Measurements from ENCODE around the gene RTTN. TPM values are rescaled to one million over a fixed set of nuclear protein-coding genes. Genes with fewer than 3 reads are reported as not detected.

RTTN gene
- total and polyA plus RNA-seq, 10 of the 15 experiments (the other 5 are each of a cell fraction or from before 2014, with no cell fraction given) = 9.4 to 36.6 (median 15.7) TPM

- TF ChIP-seq ASH2L (IDR thresholded peaks at IDR 0.05; ENCODE audit: borderline replicate concordance, low read depth) (no peak), IKZF1 (conservative IDR thresholded peaks at IDR 0.05) (peak; percentile 97), RB1 (IDR thresholded peaks at IDR 0.05; ENCODE audit: borderline replicate concordance) (no peak), MTA3 (IDR thresholded peaks at IDR 0.05; ENCODE audit: borderline replicate concordance, low read length) (peak; percentile 99), HDAC2 (IDR thresholded peaks at IDR 0.05) (no peak), ZNF24 (IDR thresholded peaks at IDR 0.05) (0 out of 2 replicates have a peak, but pooled peaks have one; percentile 33), BACH1 (IDR thresholded peaks at IDR 0.05; ENCODE audit: borderline replicate concordance) (peak; percentile 98), STAT3 (IDR thresholded peaks at IDR 0.05; ENCODE audit: low read depth, low read length) (peak; percentile 94; the same call in 1 of the 2 replicates), RELB (IDR thresholded peaks at IDR 0.05; ENCODE audit: low read depth) (peak; percentile 96), E4F1 (IDR thresholded peaks at IDR 0.05; ENCODE audit: borderline replicate concordance, partially characterized antibody) (no peak), POLR2AphosphoS2 (IDR thresholded peaks at IDR 0.05; ENCODE audit: low read depth, low read length) (no peak), MEF2A (IDR thresholded peaks at IDR 0.05; ENCODE audit: insufficient read depth, low read depth, low read length) (peak; percentile 99), POU2F2 (IDR thresholded peaks at IDR 0.05; ENCODE audit: borderline replicate concordance, low read depth, low read length) (peak; percentile 94; the same call in 2 of the 3 replicates), RFX5 (IDR thresholded peaks at IDR 0.05; ENCODE audit: low read depth, low read length) (no peak), POLR2AphosphoS5 (IDR thresholded peaks at IDR 0.05; ENCODE audit: low read length) (no peak), TCF12 (IDR thresholded peaks at IDR 0.05; ENCODE audit: low read depth, low read length) (peak; percentile 87), YBX1 (IDR thresholded peaks at IDR 0.05) (no peak), JUND (IDR thresholded peaks at IDR 0.05; ENCODE audit: low read depth, low read length) (peak; percentile 90), WRNIP1 (IDR thresholded peaks at IDR 0.05; ENCODE audit: borderline replicate concordance, low read depth, low read length) (no peak), ZBED1 (IDR thresholded peaks at IDR 0.05; ENCODE audit: borderline replicate concordance) (peak; percentile 98), CHD4 (IDR thresholded peaks at IDR 0.05) (no peak), FOXK2 (IDR thresholded peaks at IDR 0.05) (no peak), FOXM1 (IDR thresholded peaks at IDR 0.05; ENCODE audit: low read depth, low read length) (peak; percentile 100), CBX3 (IDR thresholded peaks at IDR 0.05; ENCODE audit: borderline replicate concordance, low read depth) (no peak)
- TF ChIP-seq, protein P1, sequence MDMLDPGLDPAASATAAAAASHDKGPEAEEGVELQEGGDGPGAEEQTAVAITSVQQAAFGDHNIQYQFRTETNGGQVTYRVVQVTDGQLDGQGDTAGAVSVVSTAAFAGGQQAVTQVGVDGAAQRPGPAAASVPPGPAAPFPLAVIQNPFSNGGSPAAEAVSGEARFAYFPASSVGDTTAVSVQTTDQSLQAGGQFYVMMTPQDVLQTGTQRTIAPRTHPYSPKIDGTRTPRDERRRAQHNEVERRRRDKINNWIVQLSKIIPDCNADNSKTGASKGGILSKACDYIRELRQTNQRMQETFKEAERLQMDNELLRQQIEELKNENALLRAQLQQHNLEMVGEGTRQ (IDR thresholded peaks at IDR 0.05; ENCODE audit: borderline replicate concordance, low read depth, low read length) = no peak
- TF ChIP-seq, protein P2, sequence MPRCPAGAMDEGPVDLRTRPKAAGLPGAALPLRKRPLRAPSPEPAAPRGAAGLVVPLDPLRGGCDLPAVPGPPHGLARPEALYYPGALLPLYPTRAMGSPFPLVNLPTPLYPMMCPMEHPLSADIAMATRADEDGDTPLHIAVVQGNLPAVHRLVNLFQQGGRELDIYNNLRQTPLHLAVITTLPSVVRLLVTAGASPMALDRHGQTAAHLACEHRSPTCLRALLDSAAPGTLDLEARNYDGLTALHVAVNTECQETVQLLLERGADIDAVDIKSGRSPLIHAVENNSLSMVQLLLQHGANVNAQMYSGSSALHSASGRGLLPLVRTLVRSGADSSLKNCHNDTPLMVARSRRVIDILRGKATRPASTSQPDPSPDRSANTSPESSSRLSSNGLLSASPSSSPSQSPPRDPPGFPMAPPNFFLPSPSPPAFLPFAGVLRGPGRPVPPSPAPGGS (IDR thresholded peaks at IDR 0.05; ENCODE audit: borderline replicate concordance, insufficient read depth, low read depth, low read length, poor library complexity, severe bottlenecking) = peak; percentile 96
Measured at GRCh38 chr18:70194227-70194890, 11.1 kb downstream of the RTTN start (continued).
